GM18858 (cell line): ENCODE data around the gene CPTP.

Source experiments
- ATAC-seq: cut with Tn5 transposase; IDR thresholded peaks from one replicate; pipeline ENCODE4 v1.9.1; 2021; ENCODE audit not compliant: unreplicated experiment

CPTP gene

DNA sequence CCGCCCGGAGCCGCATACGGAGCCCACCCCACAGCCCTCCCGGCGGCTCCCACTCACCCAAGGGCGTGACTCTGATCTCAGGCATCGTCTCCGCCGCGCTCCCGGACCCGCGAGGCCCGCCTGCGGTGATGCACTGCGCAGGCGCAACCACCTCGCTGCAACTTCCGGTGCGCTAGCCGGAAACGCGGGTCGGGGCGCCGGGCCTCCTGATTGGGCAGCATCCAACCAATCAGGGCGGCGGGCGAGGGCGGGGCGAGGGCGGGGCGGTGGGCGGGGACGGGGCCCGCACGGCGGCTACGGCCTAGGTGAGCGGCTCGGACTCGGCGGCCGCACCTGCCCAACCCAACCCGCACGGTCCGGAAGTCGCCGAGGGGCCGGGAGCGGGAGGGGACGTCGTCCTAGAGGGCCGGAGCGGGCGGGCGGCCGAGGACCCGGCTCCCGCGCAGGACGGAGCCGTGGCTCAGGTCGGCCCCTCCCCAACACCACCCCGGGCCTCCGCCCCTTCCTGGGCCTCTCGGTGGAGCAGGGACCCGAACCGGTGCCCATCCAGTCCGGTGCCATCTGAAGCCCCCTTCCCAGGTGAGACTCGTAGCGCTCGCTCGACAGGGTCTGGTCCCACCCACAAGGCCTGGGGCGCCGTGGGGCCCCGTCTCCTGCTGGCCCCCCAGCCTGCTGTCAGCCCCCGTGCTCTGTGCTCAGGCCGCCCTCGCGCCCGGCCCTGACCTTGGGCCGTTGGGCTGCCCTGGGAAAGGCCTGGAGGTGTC, at the start of gene CPTP, which contains the start of gene INTS11:
Gene CPTP, plus strand, starts transcription at position 279 of the 764 bp plus-strand sequence. CDS start 2,109 bp downstream, outside the sequence.
Gene INTS11, minus strand, starts transcription at position 137 of the 764 bp plus-strand sequence. Its CDS starts 52 bp downstream, at position 85.
- peak; percentile 73 for ATAC-seq

DNA sequence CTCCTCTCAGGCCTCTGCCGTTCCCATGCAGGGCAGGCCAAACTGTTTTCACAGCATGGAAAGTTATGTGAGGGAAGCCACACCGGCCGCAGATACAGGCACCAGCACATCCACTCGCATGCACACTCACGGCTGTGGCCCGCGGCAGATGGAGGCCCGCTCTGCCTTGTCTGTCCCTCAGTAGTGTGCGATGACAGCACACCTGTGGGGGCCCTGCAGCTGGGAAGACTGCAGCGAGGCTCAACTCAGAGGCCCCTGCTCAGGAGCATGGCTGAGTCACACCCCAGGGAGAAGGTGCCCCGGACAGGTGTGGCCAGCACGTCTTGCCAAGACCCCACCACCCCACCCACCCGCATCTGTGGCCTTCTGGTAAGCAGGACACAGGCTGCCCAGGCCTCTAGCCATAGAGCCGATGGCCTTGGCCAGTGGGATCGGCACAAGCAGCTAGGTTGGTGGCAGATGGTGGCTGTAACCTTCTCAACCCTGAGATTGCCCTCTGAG, 49.6 kb upstream of the CPTP start:
- no peak for ATAC-seq

DNA sequence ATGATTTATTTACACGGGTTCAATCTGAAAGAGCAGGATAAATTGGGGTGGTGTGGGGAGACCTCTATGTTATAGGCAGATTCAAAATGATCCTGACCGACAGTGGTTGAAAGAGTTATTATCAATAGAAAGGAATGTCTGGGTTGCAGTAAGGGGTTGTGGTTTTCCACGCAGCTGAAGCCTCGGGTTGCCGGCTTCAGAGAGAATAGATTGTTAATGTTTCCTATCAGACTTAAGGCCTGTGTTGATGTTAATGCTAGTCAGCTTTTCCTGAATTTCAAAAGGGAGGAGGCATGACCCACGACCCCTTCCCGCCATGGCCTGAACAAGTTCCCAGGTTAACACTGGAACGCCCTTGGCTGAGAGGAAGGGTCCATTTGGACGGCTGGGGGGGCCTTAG, 48.8 kb upstream of the CPTP start:
- no peak for ATAC-seq

DNA sequence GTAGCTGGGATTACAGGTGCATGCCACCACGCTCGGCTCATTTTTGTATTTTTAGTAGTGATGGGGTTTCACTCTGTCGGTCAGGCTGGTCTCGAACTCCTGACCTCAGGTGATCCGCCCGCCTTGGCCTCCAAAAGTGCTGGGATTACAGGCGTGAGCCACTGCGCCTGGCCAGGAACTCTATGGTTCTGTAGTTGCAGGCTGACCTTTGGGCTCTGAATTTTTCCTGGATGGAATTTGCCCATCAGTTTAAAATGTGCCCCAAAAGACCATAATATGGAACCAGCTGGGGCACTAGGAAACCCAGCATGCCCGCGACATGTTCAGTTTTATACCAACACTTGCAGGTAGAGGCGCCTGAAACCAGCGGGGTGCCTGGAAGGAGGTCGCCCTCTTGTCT, 46.0 kb upstream of the CPTP start:
- ATAC-seq = no peak

DNA sequence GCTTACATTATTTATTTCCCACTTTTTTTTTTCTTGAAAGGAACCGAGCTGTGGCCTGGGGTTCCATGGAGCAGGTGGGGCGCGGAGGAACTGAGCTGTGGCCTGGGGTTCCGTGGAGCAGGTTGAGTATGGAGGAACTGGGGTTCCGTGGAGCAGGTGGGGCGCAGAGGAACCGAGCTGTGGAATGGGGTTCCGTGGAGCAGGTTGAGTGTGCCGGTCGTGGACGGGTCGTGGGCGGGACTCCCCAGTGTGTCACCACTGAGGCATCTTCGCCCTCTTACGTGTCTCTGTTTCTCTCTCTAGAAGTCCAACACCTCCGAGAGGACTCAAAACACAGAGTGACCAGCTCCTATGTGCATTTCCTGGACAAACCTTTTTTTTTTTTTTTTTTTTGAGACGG, 45.6 kb upstream of the CPTP start:
- no peak for ATAC-seq

DNA sequence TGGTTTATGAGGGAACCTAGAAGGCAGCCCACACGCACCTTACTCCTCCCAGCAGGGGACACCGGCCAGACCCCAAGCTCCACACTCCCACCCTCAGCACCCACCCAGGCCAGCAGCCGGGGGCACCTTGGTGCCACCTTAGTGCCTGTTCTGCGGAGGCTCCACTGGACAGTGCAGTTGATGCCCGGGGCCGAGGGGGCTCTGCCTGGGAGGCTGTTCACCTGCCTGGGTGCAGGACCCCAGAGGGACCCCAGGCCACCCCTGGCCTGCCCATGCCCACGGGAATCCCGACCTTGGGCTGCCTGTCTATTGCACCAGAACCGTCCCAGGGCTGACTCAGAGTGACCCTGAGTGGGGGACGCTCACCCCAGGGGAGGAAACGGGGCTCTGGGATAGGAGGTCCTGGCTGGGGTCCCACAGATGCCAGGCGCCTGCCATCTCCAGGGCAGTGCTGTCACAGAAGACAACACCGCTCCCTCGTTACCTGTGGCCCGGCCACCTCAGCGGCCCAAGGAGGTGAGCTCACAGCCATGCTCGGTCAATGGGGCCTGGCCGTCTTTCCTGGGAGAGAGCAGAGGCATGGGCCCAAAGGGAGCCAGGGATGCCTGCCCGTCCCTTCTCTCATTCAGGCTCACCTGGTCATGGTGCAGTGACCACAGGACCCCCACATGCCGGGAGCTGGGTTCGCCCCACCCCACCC, 43.7 kb upstream of the CPTP start:
- no peak for ATAC-seq

DNA sequence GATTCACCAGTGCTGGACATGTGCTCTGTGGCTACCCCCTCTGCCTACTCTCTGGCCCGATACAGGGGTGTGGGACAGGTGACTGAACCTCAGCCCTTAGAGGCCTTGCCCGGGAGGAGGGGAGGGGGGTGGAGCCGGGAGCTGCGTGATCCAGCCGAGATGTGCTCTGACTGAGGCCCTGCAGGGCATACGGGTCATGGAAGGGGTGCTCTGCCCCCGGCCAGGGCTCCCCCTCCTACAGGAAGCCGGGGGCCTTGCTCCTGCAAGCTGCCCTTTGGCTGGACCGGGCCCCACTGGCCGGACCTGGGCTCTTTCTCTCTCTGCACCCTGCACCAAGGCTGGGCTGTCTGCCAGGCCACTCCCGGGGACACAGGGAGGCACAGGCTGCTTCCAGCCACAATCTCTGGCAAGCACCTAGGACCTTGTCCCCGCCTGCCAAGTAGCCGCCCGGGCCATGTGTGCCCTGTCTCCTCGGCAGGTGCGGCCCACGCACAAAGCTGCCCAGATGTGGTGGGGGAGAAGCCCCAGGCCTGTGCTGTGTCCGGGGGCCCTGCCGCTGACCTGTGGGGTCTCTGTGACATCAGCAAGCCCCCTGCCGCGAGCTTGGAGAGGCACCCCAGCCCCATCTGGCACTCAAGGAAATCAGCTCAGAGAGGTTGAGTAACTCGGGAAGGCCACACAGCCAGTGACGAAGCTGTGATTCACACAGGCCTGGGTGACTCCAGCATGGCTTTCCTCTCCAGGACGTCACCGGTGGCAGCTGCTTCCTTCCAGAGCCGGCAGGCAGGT, 42.9 kb upstream of the CPTP start:
- ATAC-seq = no peak

DNA sequence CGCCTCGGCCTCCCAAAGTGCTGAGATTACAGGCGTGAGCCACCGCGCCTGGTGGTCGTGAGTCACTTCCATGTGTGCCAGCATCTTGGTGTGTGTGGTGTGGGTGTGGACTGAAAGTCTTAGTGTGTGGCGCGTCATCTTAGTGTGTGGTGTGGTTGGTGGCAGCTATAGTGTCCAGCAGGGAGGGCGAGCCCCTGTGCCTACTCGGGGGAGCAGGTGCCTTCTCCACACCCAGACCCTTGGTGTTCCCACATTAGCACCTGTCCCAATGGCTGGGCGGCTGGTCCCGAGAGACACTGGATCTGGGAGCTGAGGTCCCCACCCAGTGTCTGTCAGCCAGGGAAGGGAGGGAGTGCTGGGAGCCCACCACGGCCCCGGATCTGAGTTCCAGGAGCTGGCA, 41.6 kb upstream of the CPTP start:
- no peak for ATAC-seq

DNA sequence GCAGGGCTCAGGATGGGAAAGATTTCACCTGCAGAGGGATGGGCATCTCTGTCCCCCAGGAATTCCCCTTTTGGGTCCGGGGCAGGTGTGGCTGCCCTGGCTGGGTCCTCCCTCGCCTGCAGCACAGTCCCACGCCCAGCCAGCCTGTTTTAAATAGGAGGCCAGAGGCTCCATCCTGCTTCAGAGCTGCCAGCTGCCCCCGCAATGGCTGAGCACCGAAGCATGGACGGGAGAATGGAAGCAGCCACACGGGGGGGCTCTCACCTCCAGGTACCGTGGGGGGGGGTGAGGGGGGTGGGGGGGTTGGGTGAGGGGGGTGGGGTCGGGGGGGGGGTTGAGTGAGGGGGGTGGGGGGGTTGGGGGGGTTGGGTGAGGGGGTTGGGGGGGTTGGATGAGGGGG, 40.8 kb upstream of the CPTP start:
- no peak for ATAC-seq

DNA sequence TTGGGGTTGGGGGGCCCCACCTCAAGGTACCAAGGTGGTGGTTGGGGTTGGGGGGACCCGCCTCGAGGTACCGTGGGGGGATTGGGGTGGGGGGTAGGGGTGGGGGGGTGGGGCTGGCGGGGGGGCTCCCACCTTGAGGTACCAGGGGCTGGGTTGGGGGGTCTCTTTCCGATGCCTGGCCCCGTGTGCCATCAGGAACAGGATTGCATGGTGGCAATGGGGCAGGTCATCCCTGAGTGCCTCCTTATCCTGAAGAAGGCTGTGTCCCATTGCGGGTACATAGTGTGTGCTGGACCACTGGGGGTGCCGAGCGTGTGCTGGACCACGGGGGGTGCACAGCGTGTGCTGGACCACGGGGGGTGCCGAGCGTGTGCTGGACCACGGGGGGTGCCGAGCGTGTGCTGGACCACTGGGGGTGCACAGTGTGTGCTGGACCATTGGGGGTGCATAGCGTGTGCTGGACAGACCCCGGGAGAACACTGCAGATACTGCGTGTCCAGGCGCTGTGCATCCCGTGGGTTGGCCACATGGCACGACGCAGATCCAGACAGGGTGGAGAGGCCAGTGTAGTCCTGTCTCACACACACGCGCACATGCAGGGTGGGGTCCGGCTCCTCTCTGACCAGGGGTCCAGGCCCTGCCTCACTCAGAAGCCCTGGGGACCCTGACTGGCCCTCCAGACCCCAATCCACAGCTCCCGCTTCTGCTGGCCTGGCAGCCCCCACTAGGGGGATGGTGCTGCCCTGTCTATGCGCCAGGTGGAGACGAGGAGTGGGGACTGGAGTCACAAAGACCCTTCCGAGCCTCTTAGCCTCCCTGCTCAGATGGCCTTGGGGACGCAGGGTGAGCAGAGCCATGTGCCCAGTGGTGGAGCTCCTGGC, 40.1 kb upstream of the CPTP start:
- no peak for ATAC-seq

DNA sequence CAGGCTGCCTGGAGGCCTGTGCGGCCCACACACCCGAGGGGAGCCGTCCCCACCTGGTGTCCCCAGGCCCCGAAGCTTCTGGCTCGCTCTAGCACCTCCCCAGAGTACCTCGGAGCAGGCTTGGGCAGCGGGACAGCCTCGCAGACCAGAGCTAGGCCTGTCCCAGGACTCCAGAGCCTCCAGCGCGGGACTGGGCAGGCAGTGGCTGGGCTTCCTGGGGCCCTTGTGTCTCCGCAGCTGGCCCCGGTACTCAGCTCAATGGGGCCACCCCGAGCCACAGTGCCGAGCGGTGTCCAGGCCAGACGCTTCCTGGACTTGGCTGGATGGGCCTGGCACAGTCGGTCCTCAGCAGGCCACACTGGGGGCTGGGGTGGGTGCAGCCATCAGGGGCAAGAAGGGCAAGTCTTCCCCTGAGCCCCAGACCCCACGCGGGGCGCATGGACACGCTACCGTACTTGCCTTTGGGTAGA, 39.5 kb upstream of the CPTP start:
- ATAC-seq = no peak

DNA sequence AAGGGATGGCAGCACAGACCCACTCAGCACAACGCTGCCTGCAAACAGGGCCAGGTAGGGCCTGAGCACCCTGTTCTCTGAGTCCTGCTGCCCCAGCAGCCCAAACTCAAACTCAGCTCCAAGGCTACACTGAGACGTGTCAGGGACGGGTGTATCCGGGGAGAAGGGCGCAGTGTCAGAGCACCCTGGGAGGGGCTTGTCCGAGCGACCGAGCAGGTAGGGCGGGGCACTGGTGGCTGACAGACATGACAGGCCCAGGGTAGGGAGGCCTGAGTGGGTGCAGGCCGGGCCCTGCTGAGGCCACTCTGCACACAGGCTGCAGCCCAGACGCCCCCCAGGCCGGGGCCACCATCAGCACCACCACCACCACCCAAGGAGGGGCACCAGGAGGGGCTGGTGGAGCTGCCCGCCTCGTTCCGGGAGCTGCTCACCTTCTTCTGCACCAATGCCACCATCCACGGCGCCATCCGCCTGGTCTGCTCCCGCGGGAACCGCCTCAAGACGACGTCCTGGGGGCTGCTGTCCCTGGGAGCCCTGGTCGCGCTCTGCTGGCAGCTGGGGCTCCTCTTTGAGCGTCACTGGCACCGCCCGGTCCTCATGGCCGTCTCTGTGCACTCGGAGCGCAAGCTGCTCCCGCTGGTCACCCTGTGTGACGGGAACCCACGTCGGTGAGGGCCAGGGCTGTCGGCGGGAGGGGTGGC, 38.8 kb upstream of the CPTP start:
- ATAC-seq = no peak

DNA sequence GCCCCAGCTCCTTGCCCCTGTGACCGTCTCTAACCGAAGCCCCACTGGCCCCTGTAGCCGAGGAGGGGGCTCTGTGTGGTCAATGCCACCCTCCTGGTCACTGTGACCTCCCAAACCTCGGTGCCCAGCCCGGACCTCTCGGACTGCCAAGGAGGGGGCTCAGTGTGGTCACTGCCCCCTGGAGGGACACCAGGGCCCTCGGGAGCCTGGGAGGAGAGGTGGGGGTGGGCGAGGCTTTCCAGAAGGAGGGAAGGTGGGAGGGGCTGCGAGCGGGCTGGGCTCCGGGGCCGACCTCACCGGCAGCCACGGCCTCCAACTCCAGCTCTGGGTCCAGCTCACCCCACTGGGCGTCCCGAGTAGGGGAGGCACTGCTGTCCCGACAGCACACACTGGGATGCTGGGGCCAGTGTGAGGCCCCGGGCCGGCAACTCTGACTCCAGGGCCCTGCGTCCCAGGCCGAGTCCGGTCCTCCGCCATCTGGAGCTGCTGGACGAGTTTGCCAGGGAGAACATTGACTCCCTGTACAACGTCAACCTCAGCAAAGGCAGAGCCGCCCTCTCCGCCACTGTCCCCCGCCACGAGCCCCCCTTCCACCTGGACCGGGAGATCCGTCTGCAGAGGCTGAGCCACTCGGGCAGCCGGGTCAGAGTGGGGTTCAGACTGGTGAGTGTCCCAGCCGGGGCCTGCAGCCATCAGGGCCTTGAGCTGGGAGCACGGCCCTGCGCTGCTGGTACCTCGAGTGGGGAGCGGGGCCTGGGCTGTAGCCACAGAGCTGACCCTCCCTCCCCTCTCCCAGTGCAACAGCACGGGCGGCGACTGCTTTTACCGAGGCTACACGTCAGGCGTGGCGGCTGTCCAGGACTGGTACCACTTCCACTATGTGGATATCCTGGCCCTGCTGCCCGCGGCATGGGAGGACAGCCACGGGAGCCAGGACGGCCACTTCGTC, 38.0 kb upstream of the CPTP start:
- no peak for ATAC-seq

DNA sequence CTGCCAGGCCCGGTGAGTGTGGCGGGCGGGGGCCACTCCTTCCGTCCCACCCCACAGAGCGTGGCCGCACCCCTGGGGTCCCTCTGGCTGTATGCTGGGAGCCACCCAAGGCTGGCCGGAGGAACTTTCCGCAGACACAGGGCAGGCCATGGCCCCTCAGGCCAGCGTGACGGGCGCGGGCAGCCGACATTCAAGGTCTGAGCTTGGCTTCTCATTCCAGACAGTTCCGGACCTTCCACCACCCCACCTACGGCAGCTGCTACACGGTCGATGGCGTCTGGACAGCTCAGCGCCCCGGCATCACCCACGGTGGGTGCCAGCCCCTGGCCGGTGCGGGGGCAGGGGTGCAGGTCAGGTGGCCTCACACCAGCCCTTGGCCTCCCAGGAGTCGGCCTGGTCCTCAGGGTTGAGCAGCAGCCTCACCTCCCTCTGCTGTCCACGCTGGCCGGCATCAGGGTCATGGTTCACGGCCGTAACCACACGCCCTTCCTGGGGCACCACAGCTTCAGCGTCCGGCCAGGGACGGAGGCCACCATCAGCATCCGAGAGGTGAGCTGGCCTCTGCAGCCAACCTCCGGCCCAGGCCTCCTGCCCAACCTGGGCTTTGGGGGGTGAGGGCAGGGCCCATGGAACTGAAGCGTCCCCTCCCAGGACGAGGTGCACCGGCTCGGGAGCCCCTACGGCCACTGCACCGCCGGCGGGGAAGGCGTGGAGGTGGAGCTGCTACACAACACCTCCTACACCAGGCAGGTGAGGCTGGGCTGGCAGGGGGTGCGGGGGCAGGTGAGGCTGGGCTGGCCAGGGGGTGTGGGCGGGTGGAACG, 37.1 kb upstream of the CPTP start:
- no peak for ATAC-seq

DNA sequence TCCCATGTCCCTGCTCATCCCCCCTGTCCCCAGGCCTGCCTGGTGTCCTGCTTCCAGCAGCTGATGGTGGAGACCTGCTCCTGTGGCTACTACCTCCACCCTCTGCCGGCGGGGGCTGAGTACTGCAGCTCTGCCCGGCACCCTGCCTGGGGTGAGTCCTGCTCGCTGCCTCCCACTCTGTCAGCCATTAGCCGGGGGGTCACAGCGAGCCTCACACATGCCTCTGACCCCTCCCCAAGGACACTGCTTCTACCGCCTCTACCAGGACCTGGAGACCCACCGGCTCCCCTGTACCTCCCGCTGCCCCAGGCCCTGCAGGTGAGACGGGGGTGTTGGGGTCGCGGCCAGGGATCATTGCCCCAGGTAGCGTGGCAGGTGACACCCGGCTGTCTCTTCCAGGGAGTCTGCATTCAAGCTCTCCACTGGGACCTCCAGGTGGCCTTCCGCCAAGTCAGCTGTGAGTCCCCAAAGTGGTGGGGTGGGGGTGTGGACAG, 34.3 kb upstream of the CPTP start:
- ATAC-seq = no peak

DNA sequence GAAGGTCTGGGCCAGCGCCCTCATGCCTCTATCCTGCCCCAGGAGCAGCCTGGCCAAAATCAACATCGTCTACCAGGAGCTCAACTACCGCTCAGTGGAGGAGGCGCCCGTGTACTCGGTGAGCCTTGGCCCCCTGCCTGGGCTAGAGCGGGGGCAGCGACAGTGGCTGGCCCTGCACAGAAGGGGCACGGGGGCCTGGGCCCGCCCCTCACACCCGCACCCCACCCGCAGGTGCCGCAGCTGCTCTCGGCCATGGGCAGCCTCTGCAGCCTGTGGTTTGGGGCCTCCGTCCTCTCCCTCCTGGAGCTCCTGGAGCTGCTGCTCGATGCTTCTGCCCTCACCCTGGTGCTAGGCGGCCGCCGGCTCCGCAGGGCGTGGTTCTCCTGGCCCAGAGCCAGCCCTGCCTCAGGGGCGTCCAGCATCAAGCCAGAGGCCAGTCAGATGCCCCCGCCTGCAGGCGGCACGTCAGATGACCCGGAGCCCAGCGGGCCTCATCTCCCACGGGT, 33.5 kb upstream of the CPTP start:
- ATAC-seq = no peak
